MCF 10A (cell line): ENCODE results near the gene MED23. TPM values are rescaled to one million over a fixed set of nuclear protein-coding genes. Genes with fewer than 3 reads are reported as not detected.

Source experiments
- BruUV-seq: library from RNA; stranded (reverse); fragments of 400-500 nt; replicated peaks from 2 replicates; lab custom pipeline; 2021; lab: Mats Ljungman, UMichigan
- CTCF ChIA-PET: fragments of 300-600 bp; sonication (Branson Sonifier 250); formaldehyde crosslinking; extraction: SDS; loops from one replicate; lab custom pipeline; 2021; ENCODE audit warnings: antibody characterized with exemption, inconsistent platforms; lab: Yijun Ruan, JAX
- POLR2A ChIA-PET: fragments of 300-600, 350-650 bp; sonication (Branson Sonifier 250); formaldehyde crosslinking; extraction: SDS; loops from one replicate; lab custom pipeline; 2020; ENCODE audit warnings: antibody characterized with exemption, inconsistent platforms; lab: Yijun Ruan, JAX
- DNase-seq: peaks from one replicate; pipeline ENCODE4 v3.0.0-alpha.2; 2018; ENCODE audit not compliant: unreplicated experiment
- H3K27ac Mint-ChIP-seq: one replicate; pipeline ENCODE4 v1.8.0; 2022; ENCODE audit warnings: mild to moderate bottlenecking, low read depth, mixed read lengths; ENCODE audit not compliant: unreplicated experiment
- H3K27me3 Mint-ChIP-seq: one replicate; pipeline ENCODE4 v1.8.0; 2022; ENCODE audit warnings: mixed read lengths; ENCODE audit not compliant: insufficient read depth, unreplicated experiment
- H3K36me3 Mint-ChIP-seq: one replicate; pipeline ENCODE4 v1.8.0; 2022; ENCODE audit warnings: mild to moderate bottlenecking, moderate library complexity, mixed read lengths; ENCODE audit not compliant: insufficient read depth, unreplicated experiment
- H3K4me1 Mint-ChIP-seq: one replicate; pipeline ENCODE4 v1.8.0; 2022; ENCODE audit warnings: mixed read lengths; ENCODE audit not compliant: insufficient read depth, unreplicated experiment
- H3K4me3 Mint-ChIP-seq: one replicate; pipeline ENCODE4 v1.8.0; 2022; ENCODE audit warnings: mild to moderate bottlenecking, moderate library complexity, mixed read lengths; ENCODE audit not compliant: unreplicated experiment
- H3K9me3 Mint-ChIP-seq: one replicate; pipeline ENCODE4 v1.8.0; 2022; ENCODE audit warnings: mixed read lengths; ENCODE audit not compliant: unreplicated experiment
- CTCF ChIP-seq: fragments of 200-600 bp; IDR thresholded peaks from one replicate; pipeline ENCODE4 v1.8.0; 2022; ENCODE audit warnings: antibody characterized with exemption, mild to moderate bottlenecking; ENCODE audit not compliant: unreplicated experiment
- intact Hi-C: fragments of 100-400 bp; cut with micrococcal nuclease; formaldehyde crosslinking; loops from 2 replicates; pipeline ENCODE4 v1.14.1; 2022
- total RNA-seq: library from RNA; stranded (reverse); gene quantifications from 2 replicates; pipeline ENCODE4 v1.2.3, GENCODE V29; 2022

Gene MED23
- total RNA-seq, 1 experiment from 2014 or later: 20.6 TPM

DNA sequence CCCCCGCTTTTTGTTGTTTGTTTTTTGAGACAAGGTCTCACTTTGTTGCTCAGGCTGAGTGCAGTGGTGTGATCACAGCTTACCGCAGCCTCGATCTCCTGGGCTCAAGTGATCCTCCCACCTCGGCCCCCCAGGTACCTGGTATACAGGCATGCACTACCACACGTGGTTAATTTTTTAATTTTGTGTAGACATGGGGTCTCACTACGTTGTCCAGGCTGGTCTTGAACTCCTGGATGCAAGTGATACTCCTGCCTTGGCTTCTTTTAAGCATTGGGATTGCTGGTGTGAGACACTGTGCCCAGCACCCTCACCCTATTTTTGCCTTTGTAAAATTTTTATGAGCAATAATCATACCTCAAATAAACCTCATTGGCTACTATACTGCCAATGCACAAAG, 14.5 kb upstream of the MED23 start:
- TF ChIP-seq CTCF: no peak
- Mint-ChIP-seq H3K27me3 (peaks cover 11% of the 10 kb centered on the region), H3K4me1 (no peaks in the 10 kb centered on the region), H3K27ac (no peak overlapping the region), H3K36me3 (no peaks in the 10 kb centered on the region), H3K4me3 (no peak overlapping the region), H3K9me3 (no peaks in the 10 kb centered on the region)
- CTCF ChIA-PET: no interaction called here
- intact Hi-C loops: no loop called here
- DNase-seq: no peak
- POLR2A ChIA-PET: no interaction called here
- BruUV-seq: no TSS peak

DNA sequence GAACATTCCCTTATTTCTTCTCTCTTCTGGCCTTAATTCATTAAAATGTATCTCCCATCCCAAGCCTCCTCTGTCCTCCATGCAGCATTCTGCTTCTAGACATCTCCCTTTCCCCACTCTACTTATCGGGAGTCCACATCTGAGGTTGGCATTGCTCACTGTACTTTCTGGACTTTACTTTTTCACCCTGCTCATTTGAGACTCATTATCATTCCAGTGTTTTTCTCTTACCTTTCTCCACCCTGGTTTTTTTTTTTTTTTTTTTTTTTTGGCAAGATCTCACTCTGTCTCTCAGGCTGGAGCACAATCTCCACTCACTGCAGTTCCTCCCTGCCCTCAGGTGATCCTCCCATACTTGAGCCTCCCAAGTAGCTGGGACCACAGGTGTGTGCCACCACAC, 13.5 kb upstream of the MED23 start:
- intact Hi-C loops: no loop called here
- no TSS peak for BruUV-seq

DNA sequence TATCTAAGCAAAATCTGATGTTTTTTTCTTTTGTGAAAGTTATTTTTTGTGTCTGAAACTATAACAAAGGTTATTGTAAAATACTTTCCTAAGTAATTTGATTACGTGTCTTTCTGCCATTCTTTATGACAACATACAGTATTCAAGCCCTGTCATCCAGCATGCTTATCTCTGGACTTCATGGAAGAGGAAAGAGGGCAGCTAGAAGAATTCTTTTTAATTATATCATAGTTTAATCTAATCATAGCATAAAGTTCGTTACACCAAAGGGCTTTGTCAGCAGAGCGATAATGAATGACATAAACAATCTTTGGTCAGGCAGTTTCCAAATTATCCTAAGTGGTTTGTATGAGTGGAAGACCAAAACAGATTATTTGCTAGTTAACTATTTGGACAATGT, 12.5 kb upstream of the MED23 start:
- no peak for TF ChIP-seq CTCF
- no peaks in the 10 kb centered on the region for H3K9me3 Mint-ChIP-seq
- ChIA-PET POLR2A (no interaction called here), CTCF (interaction anchor here (3.0 kb wide), 1 partner anchor 12 kb away, joined by 34 read pairs; the partner anchor contains the start of gene MED23)
- H3K27me3 Mint-ChIP-seq: peaks cover 12% of the 10 kb centered on the region
- H3K4me3 Mint-ChIP-seq: no peak overlapping the region
- no TSS peak for BruUV-seq
- H3K36me3 Mint-ChIP-seq: no peaks in the 10 kb centered on the region
- DNase-seq: no peak
- intact Hi-C loops: no loop called here
- no peaks in the 10 kb centered on the region for H3K4me1 Mint-ChIP-seq
- no peak overlapping the region for H3K27ac Mint-ChIP-seq

More for the DNA sequence above, 13.5 kb upstream of the MED23 start:
- POLR2A ChIA-PET: no interaction called here
- Mint-ChIP-seq H3K9me3 (no peaks in the 10 kb centered on the region), H3K27me3 (peaks cover 12% of the 10 kb centered on the region), H3K4me3 (no peak overlapping the region), H3K36me3 (no peaks in the 10 kb centered on the region), H3K4me1 (no peaks in the 10 kb centered on the region), H3K27ac (no peak overlapping the region)
- CTCF ChIA-PET: no interaction called here
- no peak for DNase-seq
- TF ChIP-seq CTCF: no peak

GRCh38 chr6:131640100-131640499, 12.1 kb upstream of the MED23 start:
- no peak for TF ChIP-seq CTCF
- DNase-seq: no peak
- H3K4me3 Mint-ChIP-seq: no peak overlapping the region
- peaks cover 12% of the 10 kb centered on the region for H3K27me3 Mint-ChIP-seq
- CTCF ChIA-PET: interaction anchor here (3.0 kb wide), 1 partner anchor 11 kb away, joined by 34 read pairs; the partner anchor contains the start of gene MED23
- no peaks in the 10 kb centered on the region for H3K4me1 Mint-ChIP-seq
- H3K36me3 Mint-ChIP-seq: no peaks in the 10 kb centered on the region
- H3K9me3 Mint-ChIP-seq: no peaks in the 10 kb centered on the region
- POLR2A ChIA-PET: interaction anchor here (2.1 kb wide), 1 partner anchor 12 kb away, joined by 7 read pairs; the partner anchor contains the start of gene MED23
- H3K27ac Mint-ChIP-seq: no peak overlapping the region
- BruUV-seq: no TSS peak
- intact Hi-C loops: no loop called here
